Keratinocyte (primary cell): Measurements from ENCODE around the gene CLEC1B.

ENCODE experiments used
- EZH2 ChIP-seq: IDR thresholded peaks from one replicate; pipeline ENCODE4 v1.6.1; 2012; ENCODE audit warnings: inconsistent platforms, mild to moderate bottlenecking, low read length, moderate library complexity
- TF ChIP-seq, protein P1 (sequence below), 3 experiments: IDR thresholded peaks in 1 of 3; conservative IDR thresholded peaks in 1 of 3; optimal IDR thresholded peaks in 1 of 3; 2 replicates in 2 of 3; 3 replicates in 1 of 3; pipeline versions ENCODE3 to v1.5.1; 2011; ENCODE audit warnings: low read length in 3 of 3, mild to moderate bottlenecking in 3 of 3, moderate library complexity in 2 of 3, control low read depth in 1 of 3, inconsistent platforms in 1 of 3; ENCODE audit not compliant: insufficient read depth in 2 of 3; ENCODE audit errors: extremely low read depth in 1 of 3

DNA sequence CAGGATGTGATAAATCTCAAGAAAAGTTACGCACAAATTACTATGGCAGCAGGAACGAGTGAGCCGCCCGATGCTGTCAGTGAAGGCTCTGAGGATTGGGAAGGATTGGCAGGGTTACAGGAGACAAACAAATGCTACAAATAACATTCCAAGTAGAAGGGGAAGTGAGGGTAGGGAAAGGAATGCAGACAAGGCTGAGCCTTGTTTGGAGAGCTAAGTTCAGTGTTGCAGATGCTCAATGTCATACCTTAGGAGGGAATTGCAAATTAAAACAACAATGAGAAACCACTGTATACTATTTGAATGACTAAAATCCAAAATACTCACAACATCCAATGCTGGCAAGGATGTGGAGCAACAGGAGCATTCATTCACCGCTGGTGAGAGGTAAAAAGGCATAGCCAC lies 32.9 kb upstream of the CLEC1B start:
- no peak for TF ChIP-seq EZH2
- TF ChIP-seq, protein P1, sequence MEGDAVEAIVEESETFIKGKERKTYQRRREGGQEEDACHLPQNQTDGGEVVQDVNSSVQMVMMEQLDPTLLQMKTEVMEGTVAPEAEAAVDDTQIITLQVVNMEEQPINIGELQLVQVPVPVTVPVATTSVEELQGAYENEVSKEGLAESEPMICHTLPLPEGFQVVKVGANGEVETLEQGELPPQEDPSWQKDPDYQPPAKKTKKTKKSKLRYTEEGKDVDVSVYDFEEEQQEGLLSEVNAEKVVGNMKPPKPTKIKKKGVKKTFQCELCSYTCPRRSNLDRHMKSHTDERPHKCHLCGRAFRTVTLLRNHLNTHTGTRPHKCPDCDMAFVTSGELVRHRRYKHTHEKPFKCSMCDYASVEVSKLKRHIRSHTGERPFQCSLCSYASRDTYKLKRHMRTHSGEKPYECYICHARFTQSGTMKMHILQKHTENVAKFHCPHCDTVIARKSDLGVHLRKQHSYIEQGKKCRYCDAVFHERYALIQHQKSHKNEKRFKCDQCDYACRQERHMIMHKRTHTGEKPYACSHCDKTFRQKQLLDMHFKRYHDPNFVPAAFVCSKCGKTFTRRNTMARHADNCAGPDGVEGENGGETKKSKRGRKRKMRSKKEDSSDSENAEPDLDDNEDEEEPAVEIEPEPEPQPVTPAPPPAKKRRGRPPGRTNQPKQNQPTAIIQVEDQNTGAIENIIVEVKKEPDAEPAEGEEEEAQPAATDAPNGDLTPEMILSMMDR (optimal IDR thresholded peaks at IDR 0.05 in 1 of 3, IDR thresholded peaks at IDR 0.05 in 1 of 3, conservative IDR thresholded peaks at IDR 0.05 in 1 of 3; ENCODE audit: extremely low read depth in 1 of 3, insufficient read depth in 2 of 3, low read length in 3 of 3): no peak
